GM12801 (cell line): Measurements from ENCODE around the gene TGFB1I1.

Experiments
- CTCF ChIP-seq: IDR thresholded peaks from one replicate; pipeline ENCODE4 v1.5.1; 2011; ENCODE audit warnings: control low read depth; ENCODE audit not compliant: insufficient read length; ENCODE audit errors: extremely low read depth

The TGFB1I1 gene

GRCh38 chr16:31461201-31461920, 10.6 kb upstream of the TGFB1I1 start:
- no peak for TF ChIP-seq CTCF

GRCh38 chr16:31461921-31462804, 9.8 kb upstream of the TGFB1I1 start:
- no peak for TF ChIP-seq CTCF

GRCh38 chr16:31464348-31464769, 7.6 kb upstream of the TGFB1I1 start:
- TF ChIP-seq CTCF = no peak

GRCh38 chr16:31464781-31465260, 7.1 kb upstream of the TGFB1I1 start:
- no peak for TF ChIP-seq CTCF

GRCh38 chr16:31465788-31466370, 6.1 kb upstream of the TGFB1I1 start:
- no peak for TF ChIP-seq CTCF

GRCh38 chr16:31466381-31466841, 5.5 kb upstream of the TGFB1I1 start:
- TF ChIP-seq CTCF = no peak
